ENCODE measurements around the gene KRTAP6-3.

- no peak for TF ChIP-seq TAF1 (IDR thresholded peaks at IDR 0.05; ENCODE audit: borderline replicate concordance, low read depth, low read length)
- no peak for TF ChIP-seq POLR2A (IDR thresholded peaks at IDR 0.05; ENCODE audit: low read depth, low read length)
- TF ChIP-seq POLR2AphosphoS5 (IDR thresholded peaks at IDR 0.05; ENCODE audit: low read depth, low read length) = no peak
These were observed 42.7 kb downstream of the KRTAP6-3 start, which contains the start of gene KRTAP20-2 for GRCh38 chr21:30634906-30635305.
